ENCODE data around the gene TYW3. TPM values are rescaled to one million over a fixed set of nuclear protein-coding genes. Genes with fewer than 3 reads are reported as not detected.

The TYW3 gene
- total RNA-seq, 1 donor, result 17.4 TPM

DNA sequence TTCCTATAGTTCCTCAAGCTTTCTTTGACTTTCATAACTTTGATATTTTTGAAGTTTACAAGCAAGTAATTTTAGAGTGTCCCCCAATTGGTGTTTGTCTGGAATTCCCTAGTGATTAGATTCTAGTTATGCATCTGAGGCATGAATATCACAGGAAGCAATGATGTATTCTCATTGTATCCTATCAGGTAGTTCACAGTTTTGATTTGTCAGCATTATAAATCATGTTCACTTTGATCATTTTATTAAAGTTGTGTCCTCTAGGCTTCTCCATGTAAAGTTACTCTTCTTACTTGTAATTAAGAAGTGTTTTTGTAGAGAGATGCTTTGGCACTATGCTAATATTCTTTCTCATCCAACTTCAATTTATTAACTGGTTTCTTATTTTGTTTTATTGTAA lies 53.0 kb downstream of the TYW3 start:
- Histone ChIP-seq H3K4me3 (ENCODE audit: insufficient read depth, low read length) (no peak overlapping the region), H3K9me3 (ENCODE audit: low read depth, low read length) (no peaks in the 10 kb centered on the region), H2AFZ (ENCODE audit: low read length) (no peak overlapping the region), H3K36me3 (ENCODE audit: insufficient read depth, low read length) (no peaks in the 10 kb centered on the region), H3K79me2 (ENCODE audit: insufficient read depth, low read length) (no peaks in the 10 kb centered on the region), H3K27ac (ENCODE audit: low read depth, low read length) (no peak overlapping the region), H4K20me1 (ENCODE audit: insufficient read depth, low read length) (no peaks in the 10 kb centered on the region), H3K4me1 (ENCODE audit: insufficient read depth, low read length) (no peaks in the 10 kb centered on the region), H3K4me2 (ENCODE audit: insufficient read depth, low read length) (no peak overlapping the region), H3K27me3 (ENCODE audit: insufficient read depth, low read length) (no peaks in the 10 kb centered on the region)
- TF ChIP-seq, protein P1, sequence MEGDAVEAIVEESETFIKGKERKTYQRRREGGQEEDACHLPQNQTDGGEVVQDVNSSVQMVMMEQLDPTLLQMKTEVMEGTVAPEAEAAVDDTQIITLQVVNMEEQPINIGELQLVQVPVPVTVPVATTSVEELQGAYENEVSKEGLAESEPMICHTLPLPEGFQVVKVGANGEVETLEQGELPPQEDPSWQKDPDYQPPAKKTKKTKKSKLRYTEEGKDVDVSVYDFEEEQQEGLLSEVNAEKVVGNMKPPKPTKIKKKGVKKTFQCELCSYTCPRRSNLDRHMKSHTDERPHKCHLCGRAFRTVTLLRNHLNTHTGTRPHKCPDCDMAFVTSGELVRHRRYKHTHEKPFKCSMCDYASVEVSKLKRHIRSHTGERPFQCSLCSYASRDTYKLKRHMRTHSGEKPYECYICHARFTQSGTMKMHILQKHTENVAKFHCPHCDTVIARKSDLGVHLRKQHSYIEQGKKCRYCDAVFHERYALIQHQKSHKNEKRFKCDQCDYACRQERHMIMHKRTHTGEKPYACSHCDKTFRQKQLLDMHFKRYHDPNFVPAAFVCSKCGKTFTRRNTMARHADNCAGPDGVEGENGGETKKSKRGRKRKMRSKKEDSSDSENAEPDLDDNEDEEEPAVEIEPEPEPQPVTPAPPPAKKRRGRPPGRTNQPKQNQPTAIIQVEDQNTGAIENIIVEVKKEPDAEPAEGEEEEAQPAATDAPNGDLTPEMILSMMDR (IDR thresholded peaks at IDR 0.05; ENCODE audit: extremely low read depth, low read depth, low read length), result no peak
- DNase-seq (ENCODE audit: insufficient read length, low spot score, missing footprints), result no peak

DNA sequence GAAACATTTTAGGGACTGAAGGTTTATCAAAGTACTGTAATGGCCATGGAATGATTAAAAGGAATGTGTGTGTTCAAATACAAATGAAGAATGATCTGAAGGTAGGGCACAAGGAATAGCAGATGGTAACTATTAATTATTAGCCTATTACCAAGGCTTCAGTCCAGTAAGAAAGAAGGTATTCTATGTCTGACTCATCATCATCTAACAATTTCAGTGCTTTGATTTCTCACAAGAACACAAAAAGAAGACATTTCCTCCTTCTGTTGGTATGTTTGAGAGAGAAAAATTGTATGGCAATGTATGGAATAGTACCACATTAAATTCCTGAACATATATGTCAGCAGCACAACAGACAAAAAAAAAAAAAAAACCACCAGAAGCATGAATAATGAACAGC lies 57.5 kb downstream of the TYW3 start:
- H4K20me1 ChIP-seq (ENCODE audit: insufficient read depth, low read length), result no peaks in the 10 kb centered on the region
- no peak overlapping the region for H2AFZ ChIP-seq (ENCODE audit: low read length)
- TF ChIP-seq, protein P1 (IDR thresholded peaks at IDR 0.05; ENCODE audit: extremely low read depth, low read depth, low read length), result no peak
- no peak for DNase-seq (ENCODE audit: insufficient read length, low spot score, missing footprints)
- no peaks in the 10 kb centered on the region for H3K36me3 ChIP-seq (ENCODE audit: insufficient read depth, low read length)
- H3K4me1 ChIP-seq (ENCODE audit: insufficient read depth, low read length), result no peaks in the 10 kb centered on the region
- H3K9me3 ChIP-seq (ENCODE audit: low read depth, low read length), result no peaks in the 10 kb centered on the region
- H3K4me2 ChIP-seq (ENCODE audit: insufficient read depth, low read length), result no peak overlapping the region
- no peak overlapping the region for H3K27ac ChIP-seq (ENCODE audit: low read depth, low read length)
- no peaks in the 10 kb centered on the region for H3K79me2 ChIP-seq (ENCODE audit: insufficient read depth, low read length)
- no peaks in the 10 kb centered on the region for H3K27me3 ChIP-seq (ENCODE audit: insufficient read depth, low read length)
- H3K4me3 ChIP-seq (ENCODE audit: insufficient read depth, low read length), result no peak overlapping the region

DNA sequence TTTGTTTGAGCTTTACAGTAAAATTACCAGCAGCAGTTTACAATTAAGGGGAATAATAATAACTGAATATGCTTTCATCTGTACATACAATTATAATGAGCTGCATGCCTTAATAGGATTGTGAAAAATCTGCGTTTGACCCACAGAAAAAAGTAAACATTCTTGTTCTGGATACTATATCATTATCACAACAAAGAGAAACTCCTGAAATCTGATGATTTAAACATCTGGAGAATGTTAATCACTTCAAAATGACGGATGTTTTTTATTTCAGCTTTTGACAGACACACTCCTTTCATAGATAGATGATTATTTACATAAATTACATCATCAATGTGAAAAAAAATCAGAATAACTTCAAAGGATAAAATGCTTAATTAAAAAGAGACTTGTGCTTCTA lies 58.5 kb downstream of the TYW3 start:
- Histone ChIP-seq H3K36me3 (ENCODE audit: insufficient read depth, low read length) (no peaks in the 10 kb centered on the region), H3K9me3 (ENCODE audit: low read depth, low read length) (no peaks in the 10 kb centered on the region), H4K20me1 (ENCODE audit: insufficient read depth, low read length) (no peaks in the 10 kb centered on the region), H3K79me2 (ENCODE audit: insufficient read depth, low read length) (no peaks in the 10 kb centered on the region), H3K27me3 (ENCODE audit: insufficient read depth, low read length) (no peaks in the 10 kb centered on the region), H3K27ac (ENCODE audit: low read depth, low read length) (no peak overlapping the region), H3K4me2 (ENCODE audit: insufficient read depth, low read length) (no peak overlapping the region), H3K4me1 (ENCODE audit: insufficient read depth, low read length) (no peaks in the 10 kb centered on the region), H2AFZ (ENCODE audit: low read length) (no peak overlapping the region), H3K4me3 (ENCODE audit: insufficient read depth, low read length) (no peak overlapping the region)
- TF ChIP-seq, protein P1 (IDR thresholded peaks at IDR 0.05; ENCODE audit: extremely low read depth, low read depth, low read length), result no peak
- DNase-seq (ENCODE audit: insufficient read length, low spot score, missing footprints), result no peak

DNA sequence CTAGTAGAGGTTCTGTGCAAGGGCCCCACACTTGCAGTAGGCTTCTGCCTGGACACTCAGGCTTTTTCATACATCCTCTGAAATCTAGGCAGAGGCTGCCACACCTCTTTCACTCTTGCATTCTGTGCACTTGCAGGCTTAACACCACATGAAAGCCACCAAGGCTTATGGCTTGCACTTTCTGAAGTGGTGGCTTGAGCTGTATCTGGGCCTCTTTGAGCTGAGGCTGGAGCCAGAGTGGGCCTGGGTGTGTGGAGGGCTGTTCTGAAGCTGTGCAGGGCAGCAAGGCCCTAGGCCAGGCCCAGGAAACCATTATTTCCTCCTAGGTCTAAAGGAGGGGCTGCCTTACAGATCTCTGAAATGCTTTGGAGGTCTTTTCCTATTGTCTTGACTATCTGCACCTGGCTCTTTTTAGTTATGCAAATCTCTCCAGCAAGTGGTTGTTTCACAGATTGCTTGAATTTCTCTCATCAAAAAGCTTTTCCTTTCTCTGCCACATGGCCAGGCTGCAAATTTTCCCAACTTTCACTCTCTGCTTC lies 66.2 kb downstream of the TYW3 start:
- Histone ChIP-seq H3K4me3 (ENCODE audit: insufficient read depth, low read length) (no peak overlapping the region), H4K20me1 (ENCODE audit: insufficient read depth, low read length) (no peaks in the 10 kb centered on the region), H3K27ac (ENCODE audit: low read depth, low read length) (no peak overlapping the region), H3K9me3 (ENCODE audit: low read depth, low read length) (no peaks in the 10 kb centered on the region), H3K4me2 (ENCODE audit: insufficient read depth, low read length) (no peak overlapping the region), H3K36me3 (ENCODE audit: insufficient read depth, low read length) (no peaks in the 10 kb centered on the region), H3K4me1 (ENCODE audit: insufficient read depth, low read length) (no peaks in the 10 kb centered on the region), H2AFZ (ENCODE audit: low read length) (no peak overlapping the region), H3K79me2 (ENCODE audit: insufficient read depth, low read length) (no peaks in the 10 kb centered on the region), H3K27me3 (ENCODE audit: insufficient read depth, low read length) (no peaks in the 10 kb centered on the region)
- TF ChIP-seq, protein P1 (IDR thresholded peaks at IDR 0.05; ENCODE audit: extremely low read depth, low read depth, low read length), result no peak
- no peak for DNase-seq (ENCODE audit: insufficient read length, low spot score, missing footprints)
